HepG2 (cell line): ENCODE data around the gene CLDN4. TPM values are rescaled to one million over a fixed set of nuclear protein-coding genes. Genes with fewer than 3 reads are reported as not detected.

Source experiments
- ATAC-seq: fragments of 200-7000 bp; cut with Tn5 transposase; 3 replicates; pipeline ENCODE4 v1.9.1; 2020; ENCODE audit warnings: mild to moderate bottlenecking, moderate library complexity
- BruUV-seq: library from RNA; stranded (reverse); fragments of 400-500 nt; replicated peaks from 2 replicates; lab custom pipeline; 2021; lab: Mats Ljungman, UMichigan
- CTCF ChIA-PET: fragments of 300-600 bp; formaldehyde crosslinking; extraction: SDS; loops from one replicate; lab custom pipeline; 2021; ENCODE audit warnings: low total read pairs, inconsistent platforms, low intra/inter-chr PET ratio; lab: Yijun Ruan, JAX
- POLR2A ChIA-PET: fragments of 350-600 bp; sonication (Branson Sonifier 250); formaldehyde crosslinking; loops from one replicate; lab custom pipeline; 2020; ENCODE audit warnings: antibody characterized with exemption, inconsistent platforms; lab: Yijun Ruan, JAX
- DNase-seq: peaks from one replicate; pipeline ENCODE4 v3.0.0-alpha.2; 2015; ENCODE audit warnings: low spot score
- FAIRE-seq: peaks from 3 replicates; lab custom pipeline; 2011; peaks lifted over from hg19 to GRCh38; lab: Jason Lieb, UNC
- H2AFZ ChIP-seq: one replicate; pipeline ENCODE4 v1.6.1; 2011; ENCODE audit warnings: low read length, inconsistent platforms
- H3K27ac ChIP-seq: fragments of 300-600 bp; 3 replicates; pipeline ENCODE4 v1.8.0; 2011; ENCODE audit warnings: mixed run types, mild to moderate bottlenecking, mixed read lengths, low read length, inconsistent platforms; ENCODE audit not compliant: insufficient read depth; ENCODE audit errors: extremely low read length
- H3K27me3 ChIP-seq, 2 experiments: fragments of 200-600 bp in 1 of 2; 2 replicates in 1 of 2; 3 replicates in 1 of 2; pipeline versions ENCODE4 v1.6.0 to v1.8.0; 2011; ENCODE audit warnings: low read length in 2 of 2, mild to moderate bottlenecking in 2 of 2, moderate library complexity in 2 of 2, inconsistent platforms in 1 of 2; ENCODE audit not compliant: insufficient read depth in 2 of 2, control insufficient read depth in 1 of 2
- H3K36me3 ChIP-seq, 2 experiments: fragments of 200-600 bp in 1 of 2; replicated peaks in 1 of 2; 2 replicates in 1 of 2; 3 replicates in 1 of 2; pipeline versions ENCODE4 v1.5.1 to v1.8.0; 2011; ENCODE audit warnings: low read length in 2 of 2, inconsistent platforms in 1 of 2; ENCODE audit not compliant: insufficient read depth in 2 of 2, control insufficient read depth in 1 of 2
- H3K4me1 ChIP-seq: 2 replicates; pipeline ENCODE4 v1.5.1; 2012; ENCODE audit warnings: low read length, inconsistent platforms; ENCODE audit not compliant: insufficient read depth
- H3K4me2 ChIP-seq: 2 replicates; pipeline ENCODE4 v1.6.0; 2011; ENCODE audit warnings: low read depth, low read length, inconsistent platforms
- H3K4me3 ChIP-seq, 3 experiments: fragments of 200-600 bp in 1 of 3; sonication (generic), shearing (Covaris generic) in 1 of 3; replicated peaks in 1 of 3; 2 replicates each; pipeline ENCODE4 v1.5.1; 2011 to 2016; ENCODE audit warnings: low read length in 3 of 3, inconsistent platforms in 2 of 3, low read depth in 2 of 3, mild to moderate bottlenecking in 2 of 3, control low read depth in 1 of 3, mixed read lengths in 1 of 3; ENCODE audit not compliant: insufficient read depth in 1 of 3
- H3K79me2 ChIP-seq: one replicate; pipeline ENCODE4 v1.6.1; 2011; ENCODE audit warnings: low read length, inconsistent platforms; ENCODE audit not compliant: insufficient read depth
- H3K9ac ChIP-seq: 2 replicates; pipeline ENCODE4 v1.6.0; 2011; ENCODE audit warnings: mild to moderate bottlenecking, low read depth, low read length, inconsistent platforms; ENCODE audit not compliant: insufficient read depth
- H3K9me3 ChIP-seq: 2 replicates; pipeline ENCODE4 v1.5.1; 2012; ENCODE audit warnings: mild to moderate bottlenecking, low read length
- H4K20me1 ChIP-seq: 2 replicates; pipeline ENCODE4 v1.6.0; 2011; ENCODE audit warnings: inconsistent platforms, mild to moderate bottlenecking, low read length, moderate library complexity; ENCODE audit not compliant: insufficient read depth
- ARID5B ChIP-seq: IDR thresholded peaks from 2 replicates; pipeline ENCODE4 v1.4.0; 2020; ENCODE audit warnings: mild to moderate bottlenecking, missing genetic modification reagents
- BCL3 ChIP-seq: sonication (generic); formaldehyde crosslinking; IDR thresholded peaks from 2 replicates; pipeline ENCODE4 v1.5.1; 2020; ENCODE audit warnings: mild to moderate bottlenecking, missing genetic modification reagents, moderate library complexity
- ELF3 ChIP-seq: IDR thresholded peaks from 2 replicates; pipeline ENCODE4 v1.6.1; 2016; ENCODE audit warnings: missing genetic modification reagents, missing compliant biosample characterization
- ETV5 ChIP-seq: IDR thresholded peaks from 2 replicates; pipeline ENCODE4 v1.6.1; 2018; ENCODE audit warnings: missing biosample characterization, missing genetic modification reagents, inconsistent platforms, borderline replicate concordance
- FOSL2 ChIP-seq: sonication (generic); formaldehyde crosslinking; IDR thresholded peaks from 2 replicates; pipeline ENCODE4 v1.4.0; 2020; ENCODE audit warnings: missing genetic modification reagents
- FOXP1 ChIP-seq, 2 experiments: fragments of 450-650 bp in 1 of 2; IDR thresholded peaks; 2 replicates each; pipeline ENCODE4 v1.6.1; 2017 to 2018; ENCODE audit warnings: antibody characterized with exemption in 1 of 2
- MIXL1 ChIP-seq: IDR thresholded peaks from 2 replicates; pipeline ENCODE4 v1.6.1; 2016
- SOX13 ChIP-seq, 3 experiments: fragments of 450-650 bp in 1 of 3; sonication (generic) in 1 of 3; formaldehyde crosslinking in 1 of 3; IDR thresholded peaks in 2 of 3; conservative IDR thresholded peaks in 1 of 3; 2 replicates each; pipeline versions ENCODE4 v1.5.0 to v1.6.1; 2016 to 2020; ENCODE audit warnings: antibody characterized with exemption in 1 of 3, mild to moderate bottlenecking in 1 of 3, missing compliant biosample characterization in 1 of 3, missing genetic modification reagents in 1 of 3, moderate library complexity in 1 of 3
- SOX5 ChIP-seq: IDR thresholded peaks from 2 replicates; pipeline ENCODE4 v1.6.1; 2016; ENCODE audit warnings: borderline replicate concordance
- SRY ChIP-seq: sonication (generic); formaldehyde crosslinking; IDR thresholded peaks from 2 replicates; pipeline ENCODE4 v1.8.0; 2022; ENCODE audit warnings: mild to moderate bottlenecking, missing genetic modification reagents
- TCF7 ChIP-seq: sonication (generic); IDR thresholded peaks from 2 replicates; pipeline ENCODE4 v1.6.1; 2016; ENCODE audit warnings: antibody characterized with exemption, low read depth
- TEAD3 ChIP-seq: optimal IDR thresholded peaks from 2 replicates; pipeline ENCODE3; 2016; ENCODE audit warnings: borderline replicate concordance
- ZMYM2 ChIP-seq: sonication (generic); formaldehyde crosslinking; IDR thresholded peaks from 2 replicates; pipeline ENCODE4 v1.8.0; 2022; ENCODE audit warnings: mild to moderate bottlenecking, missing genetic modification reagents
- ZNF605 ChIP-seq: sonication (generic); formaldehyde crosslinking; IDR thresholded peaks from 2 replicates; pipeline ENCODE4 v1.8.0; 2022; ENCODE audit warnings: mild to moderate bottlenecking, missing genetic modification reagents
- ZNF770 ChIP-seq: sonication (generic); formaldehyde crosslinking; IDR thresholded peaks from 2 replicates; pipeline ENCODE4 v1.5.0; 2020; ENCODE audit warnings: mild to moderate bottlenecking, missing genetic modification reagents
- WGBS: methylation state at CpG from one replicate; pipeline ENCODE4 v1.1.6; 2017; ENCODE audit warnings: low lambda C conversion rate; 5-methylcytosine and 5-hydroxymethylcytosine counted together
- in situ Hi-C: cut with HindIII; loops from 2 replicates; pipeline ENCODE4 v1.10.0; 2017; ENCODE audit warnings: low pct_unique_long_range_greater_than_20kb; ENCODE audit not compliant: extremely low pct_ligation_motif_present
- intact Hi-C: fragments of 100-400 bp; cut with micrococcal nuclease; formaldehyde crosslinking; loops from one replicate; pipeline ENCODE4 v1.10.0; 2022; ENCODE audit not compliant: unreplicated experiment
- polyA plus RNA-seq, 8 experiments: library from polyadenylated mRNA; depleted of rRNA in 3 of 8; stranded (reverse) in 7 of 8; unstranded in 1 of 8; fragments of >200 nt; fragmentation: Illumina TruSeq in 4 of 8; extraction: Trizol in 4 of 8; gene quantifications; 2 replicates each; pipeline versions ENCODE4 v1.2.1 to v1.2.3, GENCODE V29; 2011 to 2016; ENCODE audit warnings: low read depth in 4 of 8, missing spikeins in 1 of 8, mixed read lengths in 1 of 8; ENCODE audit not compliant: insufficient read depth in 1 of 8
- total RNA-seq, 5 experiments: library from RNA; depleted of rRNA; stranded (reverse); fragments of >200 nt; fragmentation: Illumina TruSeq; extraction: Trizol; gene quantifications; 2 replicates each; pipeline ENCODE4 v1.2.3, GENCODE V29; 2016; ENCODE audit warnings: low read depth in 1 of 5

The CLDN4 gene
- total and polyA plus RNA-seq, 2 of the 13 experiments (the other 11 are each of a cell fraction or from before 2014, with no cell fraction given) = 28.2 to 35.7 TPM

- TF ChIP-seq ZMYM2 = no peak
- peak; percentile 79 for TF ChIP-seq FOSL2 (CRISPR knock-in tag)
- TF ChIP-seq ETV5 (CRISPR knock-in tag) = peak; percentile 72; the same call in 1 of the 2 replicates
- TF ChIP-seq SRY (CRISPR knock-in tag) = no peak
- no peak for TF ChIP-seq FOXP1 (IDR thresholded peaks at IDR 0.05)
- 0 out of 2 replicates have a peak, but pooled peaks have one; percentile 12 for TF ChIP-seq FOXP1 (CRISPR knock-in tag; IDR thresholded peaks at IDR 0.05)
- TF ChIP-seq TEAD3 (CRISPR knock-in tag) = no peak
- no peak for TF ChIP-seq ZNF605 (CRISPR knock-in tag)
- no peak for TF ChIP-seq SOX13 (IDR thresholded peaks at IDR 0.05)
- TF ChIP-seq SOX13 (CRISPR knock-in tag; conservative IDR thresholded peaks at IDR 0.05 in 1 of 2, IDR thresholded peaks at IDR 0.05 in 1 of 2) = peak in 1 of 2 experiments; percentile 37; a peak in 1 of 4 replicates
- no peak for TF ChIP-seq MIXL1 (CRISPR knock-in tag)
- TF ChIP-seq BCL3 (CRISPR knock-in tag) = no peak
- 0 out of 2 replicates have a peak, but pooled peaks have one; percentile 13 for TF ChIP-seq ARID5B
- peak; percentile 65; the same call in 1 of the 2 replicates for TF ChIP-seq SOX5 (CRISPR knock-in tag)
- peak; percentile 82 for TF ChIP-seq ZNF770 (CRISPR knock-in tag)
- peak; percentile 61; the same call in 1 of the 2 replicates for TF ChIP-seq ELF3 (CRISPR knock-in tag)
- TF ChIP-seq TCF7 = peak; percentile 48
- Histone ChIP-seq H4K20me1 (no peaks in the 10 kb centered on the region), H3K27me3 (no peaks in the 10 kb centered on the region), H2AFZ (no peak overlapping the region), H3K36me3 (no peaks in the 10 kb centered on the region), H3K9ac (no peak overlapping the region), H3K9me3 (no peaks in the 10 kb centered on the region), H3K4me1 (peaks cover 15% of the 10 kb centered on the region), H3K4me3 (no peak overlapping the region), H3K27ac (no peak overlapping the region), H3K79me2 (no peaks in the 10 kb centered on the region), H3K4me2 (no peak overlapping the region)
- in situ Hi-C loops = no loop called here
- peak; percentile 25; the same call in 1 of the 3 replicates for ATAC-seq
- FAIRE-seq = no peak
- DNase-seq = peak; percentile 34
- intact Hi-C loops = no loop called here
- ChIA-PET CTCF (no interaction called here), POLR2A (no interaction called here)
- 20% methylated on average over 10 of the region's 10 CpGs for WGBS
- BruUV-seq = no TSS peak
Observed at GRCh38 chr7:73799282-73800141, 31.3 kb upstream of the CLDN4 start.
